HFF-Myc (cell line): ENCODE measurements around the gene FUT4.

Experiments used
- DNase-seq: peaks from one replicate; pipeline ENCODE4 v3.0.0-alpha.2; 2011; ENCODE audit warnings: low read depth; ENCODE audit errors: extremely low read depth
- H3K4me3 ChIP-seq: replicated peaks from 2 replicates; pipeline ENCODE4 v1.5.1; 2011; ENCODE audit warnings: low read depth, mild to moderate bottlenecking, control low read depth, low read length
- CTCF ChIP-seq: IDR thresholded peaks from 2 replicates; pipeline ENCODE4 v1.5.1; 2012; ENCODE audit warnings: mild to moderate bottlenecking, low read depth, low read length, control low read depth; ENCODE audit errors: missing control alignments

The FUT4 gene

GRCh38 chr11:94521684-94522083 lies 22.0 kb upstream of the FUT4 start:
- DNase-seq, result no peak
- no peak overlapping the region for H3K4me3 ChIP-seq
- TF ChIP-seq CTCF, result peak; percentile 51

- DNase-seq, result no peak
- no peak overlapping the region for H3K4me3 ChIP-seq
- no peak for TF ChIP-seq CTCF
These were observed 19.4 kb upstream of the FUT4 start for GRCh38 chr11:94524341-94524740.

- DNase-seq, result peak; percentile 69
- H3K4me3 ChIP-seq, result no peak overlapping the region
- TF ChIP-seq CTCF, result no peak
These were observed 18.0 kb upstream of the FUT4 start for GRCh38 chr11:94525546-94526324.

- no peak for TF ChIP-seq CTCF
- H3K4me3 ChIP-seq, result no peak overlapping the region
- no peak for DNase-seq
These were observed 16.9 kb upstream of the FUT4 start for GRCh38 chr11:94526645-94527438.

GRCh38 chr11:94528551-94528950 lies 15.2 kb upstream of the FUT4 start:
- no peak overlapping the region for H3K4me3 ChIP-seq
- no peak for DNase-seq
- TF ChIP-seq CTCF, result no peak

- no peak overlapping the region for H3K4me3 ChIP-seq
- TF ChIP-seq CTCF, result no peak
- DNase-seq, result no peak
These were observed 11.5 kb upstream of the FUT4 start for GRCh38 chr11:94532211-94532610.

GRCh38 chr11:94533206-94533605 lies 10.5 kb upstream of the FUT4 start:
- H3K4me3 ChIP-seq, result no peak overlapping the region
- DNase-seq, result no peak
- no peak for TF ChIP-seq CTCF
